CD4-positive, alpha-beta memory T cell (primary cell): ENCODE data around the gene PDK3. TPM values are rescaled to one million over a fixed set of nuclear protein-coding genes. Genes with fewer than 3 reads are reported as not detected.
A peak's percentile ranks its signal among the peaks of the same experiment; 100 is the strongest.

ENCODE experiments used
- CTCF ChIA-PET: fragments of 350-600 bp; sonication (Branson Sonifier 250); formaldehyde crosslinking; loops from one replicate; lab custom pipeline; 2021; ENCODE audit warnings: inconsistent platforms; ENCODE audit not compliant: partially characterized antibody; lab: Charles Lee
- POLR2A ChIA-PET: fragments of 350-600 bp; sonication (Branson Sonifier 250); formaldehyde crosslinking; loops from one replicate; lab custom pipeline; 2021; ENCODE audit not compliant: partially characterized antibody; lab: Charles Lee
- DNase-seq, 5 donors: peaks; one replicate each; pipeline versions ENCODE4 v3.0.0 to v3.0.0-alpha.2; 2020 to 2022; ENCODE audit warnings: mixed read lengths in 1 of 5
- H3K27ac ChIP-seq: one replicate; pipeline ENCODE4 v1.7.0; 2013; ENCODE audit warnings: low read depth, low read length
- H3K27me3 ChIP-seq: 2 replicates; pipeline ENCODE4 v1.7.0; 2013; ENCODE audit warnings: mild to moderate bottlenecking, low read length, moderate library complexity; ENCODE audit not compliant: insufficient read depth
- H3K36me3 ChIP-seq: 2 replicates; pipeline ENCODE4 v1.7.0; 2013; ENCODE audit warnings: mild to moderate bottlenecking, low read length, moderate library complexity; ENCODE audit not compliant: insufficient read depth
- H3K4me1 ChIP-seq: 2 replicates; pipeline ENCODE4 v1.7.0; 2013; ENCODE audit warnings: mild to moderate bottlenecking, low read length, moderate library complexity; ENCODE audit not compliant: insufficient read depth
- H3K4me3 ChIP-seq, 2 donors: one replicate each; pipeline ENCODE4 v1.7.0; 2013; ENCODE audit warnings: low read length in 2 of 2, mild to moderate bottlenecking in 1 of 2
- H3K9me3 ChIP-seq, 2 donors: one replicate each; pipeline ENCODE4 v1.7.0; 2013; ENCODE audit warnings: low read length in 2 of 2, control low read depth in 1 of 2; ENCODE audit not compliant: control insufficient read depth in 1 of 2
- H3K27ac Mint-ChIP-seq, 7 donors: one replicate each; pipeline ENCODE4 v1.8.0; 2020 to 2021; ENCODE audit warnings: mixed read lengths in 7 of 7, mild to moderate bottlenecking in 6 of 7, inconsistent platforms in 3 of 7, moderate library complexity in 3 of 7
- H3K27me3 Mint-ChIP-seq, 2 donors: one replicate each; pipeline ENCODE4 v1.8.0; 2020 to 2021; ENCODE audit warnings: mixed read lengths in 2 of 2
- H3K36me3 Mint-ChIP-seq, 2 donors: one replicate each; pipeline ENCODE4 v1.8.0; 2020 to 2021; ENCODE audit warnings: mixed read lengths in 2 of 2, inconsistent platforms in 1 of 2, mild to moderate bottlenecking in 1 of 2
- H3K4me1 Mint-ChIP-seq, 4 donors: one replicate each; pipeline ENCODE4 v1.8.0; 2020 to 2021; ENCODE audit warnings: mixed read lengths in 4 of 4, mild to moderate bottlenecking in 1 of 4
- H3K4me3 Mint-ChIP-seq, 8 donors: one replicate each; pipeline ENCODE4 v1.8.0; 2020 to 2021; ENCODE audit warnings: mixed read lengths in 8 of 8, mild to moderate bottlenecking in 7 of 8, moderate library complexity in 6 of 8, inconsistent platforms in 3 of 8
- H3K9me3 Mint-ChIP-seq, 8 donors: one replicate each; pipeline ENCODE4 v1.8.0; 2020 to 2021; ENCODE audit warnings: mixed read lengths in 8 of 8, mild to moderate bottlenecking in 5 of 8, inconsistent platforms in 3 of 8, moderate library complexity in 1 of 8
- intact Hi-C: fragments of 100-400 bp; cut with micrococcal nuclease; formaldehyde crosslinking; loops from one replicate; pipeline ENCODE4 v1.15.1; 2023
- polyA plus RNA-seq, 2 donors: library from polyadenylated mRNA; unstranded; fragments of 300-500 nt; fragmentation: Illumina TruSeq; gene quantifications; one replicate each; pipeline ENCODE4 v1.2.3, GENCODE V29; 2021
- total RNA-seq, 2 experiments: library from RNA; stranded (reverse); gene quantifications; one replicate each; pipeline ENCODE4 v1.2.3, GENCODE V29; 2021

The PDK3 gene
- total and polyA plus RNA-seq, 4 experiments from 2014 or later: 30.3 to 43.3 (median 34.3) TPM

GRCh38 chrX:24463077-24463476 lies 2.0 kb upstream of the PDK3 start:
- intact Hi-C loops: no loop called here
- Mint-ChIP-seq H3K4me1 (peaks cover 13 to 30% (median 18%) of the 10 kb centered on the region in 4 donors), H3K27me3 (no peaks in the 10 kb centered on the region), H3K27ac (peak overlapping the region in 1 of 7 donors; percentile 18), H3K4me3 (no peak overlapping the region), H3K36me3 (peaks cover 0 to 2% of the 10 kb centered on the region in 2 donors), H3K9me3 (no peaks in the 10 kb centered on the region)
- no peak for DNase-seq
- Histone ChIP-seq H3K27ac (no peak overlapping the region), H3K4me1 (peaks cover 27% of the 10 kb centered on the region), H3K9me3 (no peaks in the 10 kb centered on the region), H3K4me3 (no peak overlapping the region), H3K36me3 (no peaks in the 10 kb centered on the region), H3K27me3 (no peaks in the 10 kb centered on the region)
- ChIA-PET POLR2A (interaction anchor here (1.0 to 4.9 kb wide), 2 partner anchors 16 to 20 kb away, joined by 3 to 117 read pairs; no protein-coding TSS in a partner anchor), CTCF (interaction anchor here (1.1 to 1.2 kb wide), 2 partner anchors 37 to 67 kb away, joined by 3 to 5 read pairs; no protein-coding TSS in a partner anchor)

- Mint-ChIP-seq H3K4me3 (peak overlapping the region; percentile 78 to 90 (median 87)), H3K9me3 (no peaks in the 10 kb centered on the region), H3K27me3 (no peaks in the 10 kb centered on the region), H3K36me3 (peaks cover 0 to 2% of the 10 kb centered on the region in 2 donors), H3K4me1 (peaks cover 16 to 41% (median 27%) of the 10 kb centered on the region in 4 donors), H3K27ac (peak overlapping the region; percentile 88 to 97 (median 92))
- Histone ChIP-seq H3K4me1 (peaks cover 40% of the 10 kb centered on the region), H3K27ac (peak overlapping the region; percentile 87), H3K36me3 (no peaks in the 10 kb centered on the region), H3K27me3 (no peaks in the 10 kb centered on the region), H3K4me3 (peak overlapping the region; percentile 44 to 62), H3K9me3 (no peaks in the 10 kb centered on the region)
- intact Hi-C loops: no loop called here
- POLR2A ChIA-PET: interaction anchor here (1.0 to 4.9 kb wide), 7 partner anchors 11 to 410 kb away, joined by 3 to 117 read pairs (median 6); partner anchors contain the start of gene EIF2S3
- no peak for DNase-seq
- CTCF ChIA-PET: interaction anchor here (1.1 to 4.3 kb wide), 5 partner anchors 14 to 69 kb away, joined by 3 to 33 read pairs (median 5); no protein-coding TSS in a partner anchor
Observed at GRCh38 chrX:24464498-24464835, 619 bp upstream of the PDK3 start.

GRCh38 chrX:24465532-24465865 lies 413 bp downstream of the PDK3 start:
- ChIA-PET CTCF (interaction anchor here (1.3 to 4.3 kb wide), 3 partner anchors 13 to 70 kb away, joined by 5 to 33 read pairs (median 33); no protein-coding TSS in a partner anchor), POLR2A (interaction anchor here (0.6 to 4.9 kb wide), 10 partner anchors 10 to 773 kb away, joined by 3 to 117 read pairs (median 5); partner anchors contain the start of gene EIF2S3)
- Mint-ChIP-seq H3K4me3 (peak overlapping the region; percentile 66 to 89 (median 82)), H3K4me1 (peaks cover 18 to 47% (median 31%) of the 10 kb centered on the region in 4 donors), H3K27ac (peak overlapping the region; percentile 57 to 92 (median 82)), H3K27me3 (no peaks in the 10 kb centered on the region), H3K9me3 (no peaks in the 10 kb centered on the region), H3K36me3 (peaks cover 0 to 2% of the 10 kb centered on the region in 2 donors)
- intact Hi-C loops: loop anchor here (1.0 to 5.0 kb wide), 4 partner anchors 14 to 313 kb away; no protein-coding TSS in a partner anchor
- H3K36me3 ChIP-seq: no peaks in the 10 kb centered on the region
- H3K27ac ChIP-seq: peak overlapping the region; percentile 87
- H3K27me3 ChIP-seq: no peaks in the 10 kb centered on the region
- peaks cover 40% of the 10 kb centered on the region for H3K4me1 ChIP-seq
- DNase-seq: peak in 1 of 5 donors; percentile 48
- no peaks in the 10 kb centered on the region for H3K9me3 ChIP-seq
- H3K4me3 ChIP-seq: peak overlapping the region; percentile 17 to 62

GRCh38 chrX:24466025-24466424 lies 939 bp downstream of the PDK3 start:
- Histone ChIP-seq H3K4me1 (peaks cover 40% of the 10 kb centered on the region), H3K4me3 (peak overlapping the region; percentile 17 to 62), H3K9me3 (no peaks in the 10 kb centered on the region), H3K27ac (peak overlapping the region; percentile 87), H3K27me3 (no peaks in the 10 kb centered on the region), H3K36me3 (no peaks in the 10 kb centered on the region)
- no peaks in the 10 kb centered on the region for H3K9me3 Mint-ChIP-seq
- ChIA-PET POLR2A (interaction anchor here (1.2 to 4.9 kb wide), 5 partner anchors 9 to 70 kb away, joined by 5 to 117 read pairs (median 15); no protein-coding TSS in a partner anchor), CTCF (interaction anchor here (1.1 to 4.3 kb wide), 3 partner anchors 13 to 70 kb away, joined by 8 to 33 read pairs (median 33); no protein-coding TSS in a partner anchor)
- intact Hi-C loops: loop anchor here (5.0 kb wide), 1 partner anchor 314 kb away; no protein-coding TSS in a partner anchor
- peak overlapping the region; percentile 66 to 89 (median 82) for H3K4me3 Mint-ChIP-seq
- H3K27ac Mint-ChIP-seq: peak overlapping the region; percentile 77 to 92 (median 89)
- H3K4me1 Mint-ChIP-seq: peaks cover 21 to 52% (median 34%) of the 10 kb centered on the region in 4 donors
- DNase-seq: no peak
- H3K36me3 Mint-ChIP-seq: peaks cover 0 to 2% of the 10 kb centered on the region in 2 donors
- H3K27me3 Mint-ChIP-seq: no peaks in the 10 kb centered on the region

- peak overlapping the region in 6 of 8 donors; percentile 4 to 84 (median 34) for H3K4me3 Mint-ChIP-seq
- ChIA-PET POLR2A (interaction anchor here (0.8 to 0.9 kb wide), 2 partner anchors 9 to 11 kb away, joined by 3 to 5 read pairs; no protein-coding TSS in a partner anchor), CTCF (interaction anchor here (3.8 to 4.3 kb wide), 2 partner anchors 11 to 30 kb away, joined by 33 read pairs; no protein-coding TSS in a partner anchor)
- H3K4me1 Mint-ChIP-seq: peaks cover 26 to 62% (median 43%) of the 10 kb centered on the region in 4 donors
- no peaks in the 10 kb centered on the region for H3K27me3 ChIP-seq
- no peaks in the 10 kb centered on the region for H3K9me3 ChIP-seq
- H3K4me1 ChIP-seq: peaks cover 51% of the 10 kb centered on the region
- H3K27me3 Mint-ChIP-seq: no peaks in the 10 kb centered on the region
- peak overlapping the region in 6 of 7 donors; percentile 5 to 82 (median 58) for H3K27ac Mint-ChIP-seq
- H3K4me3 ChIP-seq: no peak overlapping the region
- no peaks in the 10 kb centered on the region for H3K9me3 Mint-ChIP-seq
- intact Hi-C loops: loop anchor here (5.0 kb wide), 1 partner anchor 316 kb away; no protein-coding TSS in a partner anchor
- no peak for DNase-seq
- H3K27ac ChIP-seq: peak overlapping the region; percentile 31
- no peaks in the 10 kb centered on the region for H3K36me3 ChIP-seq
- peaks cover 0 to 2% of the 10 kb centered on the region in 2 donors for H3K36me3 Mint-ChIP-seq
Observed at GRCh38 chrX:24468245-24468644, 3.2 kb downstream of the PDK3 start.

- DNase-seq: peak in 1 of 5 donors; percentile 16
- H3K36me3 Mint-ChIP-seq: peaks cover 0 to 2% of the 10 kb centered on the region in 2 donors
- no peak overlapping the region for H3K4me3 ChIP-seq
- H3K27me3 Mint-ChIP-seq: no peaks in the 10 kb centered on the region
- peaks cover 37 to 71% (median 55%) of the 10 kb centered on the region in 4 donors for H3K4me1 Mint-ChIP-seq
- no peaks in the 10 kb centered on the region for H3K9me3 Mint-ChIP-seq
- POLR2A ChIA-PET: interaction anchor here (1.1 kb wide), 1 partner anchor 76 kb away, joined by 4 read pairs; no protein-coding TSS in a partner anchor
- no peaks in the 10 kb centered on the region for H3K9me3 ChIP-seq
- H3K4me1 ChIP-seq: peaks cover 60% of the 10 kb centered on the region
- peak overlapping the region; percentile 25 to 85 (median 53) for H3K27ac Mint-ChIP-seq
- intact Hi-C loops: no loop called here
- peak overlapping the region; percentile 4 to 74 (median 42) for H3K4me3 Mint-ChIP-seq
- no peak overlapping the region for H3K27ac ChIP-seq
- CTCF ChIA-PET: interaction anchor here (1.3 kb wide), 1 partner anchor 26 kb away, joined by 3 read pairs; no protein-coding TSS in a partner anchor
- H3K36me3 ChIP-seq: no peaks in the 10 kb centered on the region
- H3K27me3 ChIP-seq: no peaks in the 10 kb centered on the region
Observed at GRCh38 chrX:24471808-24472207, 6.7 kb downstream of the PDK3 start.

- POLR2A ChIA-PET: interaction anchor here (2.1 kb wide), 1 partner anchor 10 kb away, joined by 15 read pairs; the partner anchor contains the start of gene PDK3
- Histone ChIP-seq H3K4me3 (no peak overlapping the region), H3K4me1 (peaks cover 66% of the 10 kb centered on the region), H3K36me3 (no peaks in the 10 kb centered on the region), H3K27me3 (no peaks in the 10 kb centered on the region), H3K27ac (no peak overlapping the region), H3K9me3 (no peaks in the 10 kb centered on the region)
- no peaks in the 10 kb centered on the region for H3K36me3 Mint-ChIP-seq
- H3K4me3 Mint-ChIP-seq: peak overlapping the region in 3 of 8 donors; percentile 31 to 54 (median 45)
- H3K4me1 Mint-ChIP-seq: peaks cover 41 to 76% (median 60%) of the 10 kb centered on the region in 4 donors
- no peak for DNase-seq
- H3K9me3 Mint-ChIP-seq: no peaks in the 10 kb centered on the region
- no peaks in the 10 kb centered on the region for H3K27me3 Mint-ChIP-seq
- CTCF ChIA-PET: interaction anchor here (1.6 kb wide), 1 partner anchor 23 kb away, joined by 7 read pairs; no protein-coding TSS in a partner anchor
- intact Hi-C loops: no loop called here
- H3K27ac Mint-ChIP-seq: peak overlapping the region in 6 of 7 donors; percentile 9 to 88 (median 65)
Observed at GRCh38 chrX:24475480-24475879, 10.4 kb downstream of the PDK3 start.
